NCI-H69 (cell line): ENCODE data around the gene TSLP.

Experiments
- DNase-seq: peaks from one replicate; lab custom pipeline; 2025; lab: John Stamatoyannopoulos, UW

The TSLP gene

GRCh38 chr5:111071413-111071812 lies at the start of gene TSLP:
TSS of gene TSLP (plus strand) at chr5:111071713. CDS start at chr5:111071891, 178 bp downstream.
- no peak for DNase-seq

DNA sequence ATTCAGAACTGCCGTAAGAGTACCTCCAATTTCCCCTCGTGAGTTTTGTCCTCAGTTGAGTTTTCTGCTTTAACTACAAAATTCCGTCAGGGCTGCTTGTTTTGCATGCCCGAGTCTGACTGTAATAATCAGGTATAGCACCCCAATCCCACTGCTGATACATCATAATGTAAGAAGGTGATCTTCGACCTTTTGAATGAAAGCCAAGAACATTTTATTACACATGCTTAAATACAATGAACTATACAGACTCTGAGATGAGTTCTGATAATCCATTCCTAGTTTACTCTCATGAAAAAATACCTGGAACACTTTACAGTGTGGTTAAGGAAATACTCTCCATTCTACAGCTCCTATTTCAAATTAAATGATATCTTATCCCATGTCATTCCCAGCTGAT lies 49.2 kb upstream of the TSLP start:
- DNase-seq: no peak

GRCh38 chr5:111028865-111029264 lies 42.6 kb upstream of the TSLP start:
- DNase-seq: no peak

DNA sequence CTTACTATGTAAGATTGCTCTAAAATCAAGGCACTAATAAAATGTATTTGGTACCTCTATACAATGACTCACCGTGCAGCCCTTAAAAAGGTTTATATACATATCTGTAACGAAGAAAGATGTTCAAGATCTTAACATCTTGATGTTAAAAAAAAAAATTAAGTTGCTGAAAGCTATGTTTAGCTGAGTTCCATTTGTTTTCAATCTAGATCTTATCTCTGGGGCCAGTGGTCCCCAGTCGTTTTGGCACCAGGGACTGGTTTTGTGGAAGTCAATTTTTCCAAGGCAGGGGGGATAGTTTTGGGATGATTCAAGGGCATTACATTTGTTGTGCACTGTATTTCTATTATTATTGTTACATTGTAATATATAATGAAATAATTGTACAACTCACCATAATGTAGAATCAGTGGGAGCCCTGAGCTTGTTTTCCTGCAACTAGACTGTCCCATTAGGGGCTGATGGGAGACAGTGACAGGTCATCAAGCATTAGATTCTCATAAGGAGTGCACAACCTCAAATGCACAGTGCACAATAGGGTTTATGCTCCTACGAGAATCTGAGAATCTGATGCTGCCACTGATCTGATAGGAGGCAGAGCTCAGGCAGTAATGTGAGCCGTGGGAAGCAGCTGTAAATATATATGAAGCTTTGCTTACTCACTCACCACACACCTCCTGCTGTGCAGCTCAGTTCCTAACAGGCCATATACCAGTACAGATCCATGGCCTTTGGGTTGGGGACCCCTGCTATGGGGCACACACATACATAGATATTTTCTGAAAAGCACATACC lies 27.6 kb upstream of the TSLP start:
- DNase-seq: peak; percentile 55

GRCh38 chr5:111058064-111058463 lies 13.4 kb upstream of the TSLP start:
- no peak for DNase-seq

DNA sequence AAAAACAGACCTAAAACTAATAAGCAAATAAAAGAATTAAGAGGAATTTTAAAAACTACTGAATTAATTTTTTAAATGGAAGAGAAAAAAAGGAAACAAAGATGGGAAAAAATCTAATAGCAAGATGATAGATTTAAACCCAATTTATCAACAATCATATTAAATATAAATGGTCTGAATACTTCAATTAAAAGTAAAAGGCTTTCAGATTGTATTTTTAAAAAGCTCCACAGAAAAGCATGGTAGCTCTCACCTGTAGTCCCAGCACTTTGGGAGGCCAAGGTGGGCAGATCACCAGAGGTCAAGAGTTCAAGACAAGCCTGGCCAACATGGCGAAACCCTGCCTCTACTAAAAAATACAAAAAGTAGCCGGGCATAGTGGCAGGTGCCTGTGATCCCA lies 11.3 kb upstream of the TSLP start:
- DNase-seq: no peak

DNA sequence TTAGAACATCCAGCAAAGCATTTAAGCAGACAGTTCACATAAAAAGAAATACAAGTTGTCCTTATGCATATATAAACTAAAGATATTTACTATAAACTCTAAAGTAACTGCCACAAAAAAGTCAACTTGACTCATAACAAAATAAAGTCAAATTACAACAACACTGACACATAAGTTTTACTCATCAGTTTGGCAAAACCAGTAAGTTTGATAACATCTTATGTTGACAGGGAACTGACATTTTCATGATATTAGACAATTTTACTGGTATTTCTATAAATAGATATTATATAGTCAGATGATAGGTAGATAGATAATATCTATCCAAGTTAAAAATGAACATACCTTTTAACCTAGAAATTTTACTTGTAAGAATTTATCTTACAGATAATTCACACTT lies 9.9 kb upstream of the TSLP start:
- no peak for DNase-seq

- DNase-seq: peak; percentile 66
These were observed 7.7 kb upstream of the TSLP start for GRCh38 chr5:111063709-111064322.

DNA sequence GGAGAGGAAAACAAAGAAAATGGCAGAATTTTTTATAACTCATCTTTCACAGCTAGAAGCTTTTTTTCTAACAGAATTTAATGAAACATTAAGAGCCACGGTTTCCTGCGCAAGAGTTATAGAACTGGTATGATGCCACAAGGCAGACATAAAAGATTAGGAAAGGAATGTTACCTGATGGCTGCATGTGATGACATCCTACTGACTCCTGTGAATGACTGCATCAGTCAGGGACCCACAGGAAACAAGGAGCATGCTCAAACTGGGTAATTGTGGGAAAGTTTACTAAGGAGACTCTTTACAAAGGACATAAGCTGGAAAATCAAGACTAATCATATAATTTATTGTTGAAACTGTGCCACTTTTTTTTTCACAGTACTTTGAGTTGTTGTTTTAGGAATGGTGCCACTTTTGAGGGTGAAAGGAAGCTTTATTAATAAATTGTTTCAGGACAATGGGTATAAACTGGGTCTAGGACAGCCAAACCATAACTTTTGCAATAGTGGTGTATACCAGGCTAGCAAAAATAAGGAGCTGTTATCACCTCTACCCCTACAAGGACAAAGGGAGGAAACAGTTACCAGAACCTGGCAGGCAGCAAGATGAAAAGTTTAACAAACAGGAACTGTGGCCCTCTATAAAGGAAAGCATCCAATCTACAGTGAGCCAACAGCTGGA lies 5.1 kb upstream of the TSLP start:
- no peak for DNase-seq

- DNase-seq: no peak
These were observed 3.3 kb upstream of the TSLP start for GRCh38 chr5:111068213-111068612.

GRCh38 chr5:111069839-111070238 lies 1.7 kb upstream of the TSLP start:
- DNase-seq: no peak

DNA sequence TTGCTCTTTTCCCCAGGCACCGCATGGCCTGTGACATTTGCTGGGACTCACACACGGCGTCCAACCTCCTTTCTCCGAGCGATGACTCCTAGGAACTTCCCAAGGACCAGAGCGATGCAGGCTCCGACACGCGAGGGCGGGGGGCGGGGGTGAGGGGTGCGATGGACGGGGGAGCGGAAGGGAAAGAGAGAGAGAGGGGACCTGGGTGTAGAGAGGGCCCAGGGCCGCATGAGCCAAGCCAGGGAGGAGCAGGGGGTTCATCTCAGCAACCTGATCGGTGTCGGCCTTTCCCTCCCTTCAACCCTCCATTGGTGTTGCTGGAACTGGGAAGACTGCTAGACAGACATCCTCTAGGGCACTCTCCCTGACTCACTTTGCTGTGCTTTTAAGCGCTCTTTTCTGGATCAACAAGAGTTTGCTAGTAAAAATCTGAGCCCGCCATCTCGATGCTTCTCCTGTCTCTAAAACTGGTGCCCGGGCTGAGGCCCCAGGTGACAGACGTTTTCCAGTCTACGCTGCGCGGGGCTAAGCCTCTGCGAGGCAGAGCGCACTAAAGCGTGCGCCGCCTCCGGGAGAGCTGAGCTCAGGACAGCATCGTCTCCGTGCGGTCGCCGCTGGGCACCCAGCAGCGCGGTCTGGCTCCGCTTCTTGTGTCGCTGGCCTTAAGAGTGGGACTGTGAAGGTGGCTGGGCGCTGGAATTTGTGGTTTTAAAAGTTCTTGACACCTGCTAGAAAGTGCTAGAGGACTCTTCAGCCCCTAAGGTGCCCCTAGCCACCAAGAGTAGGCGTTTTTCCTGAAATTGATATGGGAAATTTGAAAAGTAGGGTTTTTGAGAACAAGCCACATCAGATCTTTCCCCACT lies 1.0 kb upstream of the TSLP start:
- DNase-seq: no peak

DNA sequence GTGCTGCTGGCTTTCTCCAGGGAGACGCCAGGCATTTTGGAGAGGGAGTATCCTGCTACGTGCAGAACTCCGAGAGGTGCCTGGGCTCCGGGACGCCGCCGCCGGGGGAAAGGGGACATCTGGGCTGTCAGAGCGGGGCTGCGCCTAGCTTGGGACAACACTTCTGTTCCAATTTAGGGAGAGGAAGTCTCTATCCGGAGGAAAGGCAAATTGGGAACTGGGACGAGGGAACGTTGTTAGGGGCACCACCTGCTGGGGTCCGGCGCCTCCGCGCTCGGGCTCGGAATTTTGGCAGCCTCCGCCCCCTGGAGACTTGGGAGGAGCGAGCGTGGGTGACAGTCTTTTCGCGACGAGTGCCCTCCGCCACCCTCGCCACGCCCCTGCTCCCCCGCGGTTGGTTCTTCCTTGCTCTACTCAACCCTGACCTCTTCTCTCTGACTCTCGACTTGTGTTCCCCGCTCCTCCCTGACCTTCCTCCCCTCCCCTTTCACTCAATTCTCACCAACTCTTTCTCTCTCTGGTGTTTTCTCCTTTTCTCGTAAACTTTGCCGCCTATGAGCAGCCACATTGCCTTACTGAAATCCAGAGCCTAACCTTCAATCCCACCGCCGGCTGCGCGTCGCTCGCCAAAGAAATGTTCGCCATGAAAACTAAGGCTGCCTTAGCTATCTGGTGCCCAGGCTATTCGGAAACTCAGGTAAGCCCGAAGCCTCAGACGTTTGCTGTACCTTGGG lies 1.6 kb downstream of the TSLP start:
- peak; percentile 72 for DNase-seq

- DNase-seq: no peak
These were observed 2.7 kb downstream of the TSLP start for GRCh38 chr5:111074244-111074643.

GRCh38 chr5:111075520-111075919 lies 4.0 kb downstream of the TSLP start:
- DNase-seq: no peak

DNA sequence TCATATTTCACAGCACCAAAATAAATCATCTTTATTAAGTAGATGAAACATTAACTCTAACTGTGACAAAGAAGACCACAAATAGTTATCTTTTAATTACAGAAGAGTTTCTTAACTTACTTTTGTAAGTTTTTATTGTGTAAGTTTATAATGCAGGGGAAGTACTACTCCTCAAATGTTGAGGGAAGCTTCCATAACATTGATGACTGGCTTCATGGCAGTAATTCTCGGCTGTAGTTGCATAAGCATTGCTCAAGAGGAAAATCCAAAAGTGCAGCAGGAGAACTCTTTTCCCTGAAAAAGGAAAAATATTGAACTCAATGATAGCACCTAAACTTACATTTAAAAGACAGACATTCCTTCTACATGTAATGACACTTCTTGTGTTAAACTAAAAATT lies 4.6 kb downstream of the TSLP start:
- DNase-seq: no peak

GRCh38 chr5:111077678-111078077 lies 6.2 kb downstream of the TSLP start:
- no peak for DNase-seq

GRCh38 chr5:111079846-111080245 lies 8.3 kb downstream of the TSLP start:
- no peak for DNase-seq

- DNase-seq: peak; percentile 90
These were observed 11.8 kb downstream of the TSLP start for GRCh38 chr5:111083323-111083722.

DNA sequence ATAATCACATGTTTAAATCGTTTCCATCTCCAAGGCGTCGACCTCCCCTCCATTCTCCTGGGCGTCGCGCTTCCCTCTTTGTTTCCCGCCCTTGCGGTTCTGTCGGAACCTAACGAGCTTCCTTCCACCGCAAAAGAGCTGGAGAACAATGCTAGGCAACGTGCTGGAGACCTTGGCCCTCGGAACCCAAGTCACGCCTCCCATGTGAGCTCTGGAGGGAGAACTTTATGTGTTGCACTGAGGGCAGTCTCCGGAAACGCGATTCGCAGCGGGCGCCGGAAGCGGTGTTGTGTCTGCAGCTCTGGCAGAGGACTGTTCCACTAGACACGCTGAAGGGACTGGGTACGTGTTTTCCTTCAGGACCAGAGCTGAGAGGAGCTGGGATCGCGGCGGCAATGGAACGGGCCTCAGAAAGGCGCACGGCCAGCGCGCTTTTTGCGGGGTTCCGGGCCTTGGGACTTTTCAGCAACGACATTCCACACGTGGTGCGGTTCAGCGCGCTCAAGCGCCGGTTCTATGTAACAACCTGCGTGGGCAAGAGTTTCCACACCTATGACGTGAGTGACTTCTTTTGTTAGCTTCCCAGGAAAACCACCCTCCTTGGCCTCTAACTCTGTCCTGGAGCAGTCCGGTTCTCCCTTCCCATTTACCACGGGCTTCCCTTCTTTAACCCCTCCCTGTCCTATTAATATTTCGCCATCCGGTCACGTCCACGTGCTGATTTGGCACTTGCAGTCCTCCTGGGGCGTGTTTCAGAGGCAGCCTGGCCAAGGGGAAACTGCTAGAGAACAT lies 20.7 kb downstream of the TSLP start, which contains the start of gene WDR36:
Gene WDR36, plus strand, starts transcription at position 287 of the 792 bp plus-strand sequence. Its CDS starts 109 bp downstream, at position 396.
- peak; percentile 97 for DNase-seq

DNA sequence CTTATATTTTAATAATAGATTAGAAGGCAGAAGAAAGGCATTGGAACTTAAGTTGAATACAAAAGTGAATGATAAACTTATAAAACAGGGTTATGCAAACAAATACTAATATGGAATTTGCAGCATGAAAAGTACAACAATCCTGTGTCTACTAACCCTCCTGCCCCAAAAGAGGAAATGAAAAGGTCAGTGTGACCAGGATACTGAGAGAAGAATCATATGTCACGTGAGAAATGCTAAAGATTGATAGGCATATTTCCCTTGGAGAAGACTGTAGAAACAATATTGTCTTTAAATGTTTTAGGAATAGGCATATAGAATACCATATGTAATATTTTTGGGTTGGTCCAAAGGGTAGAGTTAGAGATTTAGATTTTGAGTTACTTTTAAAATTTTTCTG lies 24.5 kb downstream of the TSLP start:
- no peak for DNase-seq
